SK-N-SH treated with all-trans-retinoic acid at 6 μM for 48 hours (cell line): ENCODE results near the gene ZNF322.
"Not testable (repeated sequence)": the region's sequence is repeated elsewhere in the genome, so short reads cannot be mapped to it uniquely, and the experiment has no call there.

Source experiments
- GLIS3 ChIP-seq: fragments of 250-450 bp; sonication (Bioruptor Pico); IDR thresholded peaks from 2 replicates; pipeline ENCODE4 v1.5.0; 2020; ENCODE audit warnings: mild to moderate bottlenecking, moderate library complexity
- RARB ChIP-seq: fragments of 250-450 bp; sonication (Bioruptor Pico); IDR thresholded peaks from 2 replicates; pipeline ENCODE4 v1.8.0; 2021; ENCODE audit warnings: mild to moderate bottlenecking, moderate library complexity
- ZNF8 ChIP-seq: fragments of 450-650 bp; formaldehyde crosslinking; IDR thresholded peaks from 2 replicates; pipeline ENCODE4 v1.5.0; 2020; ENCODE audit warnings: mild to moderate bottlenecking, moderate library complexity

DNA sequence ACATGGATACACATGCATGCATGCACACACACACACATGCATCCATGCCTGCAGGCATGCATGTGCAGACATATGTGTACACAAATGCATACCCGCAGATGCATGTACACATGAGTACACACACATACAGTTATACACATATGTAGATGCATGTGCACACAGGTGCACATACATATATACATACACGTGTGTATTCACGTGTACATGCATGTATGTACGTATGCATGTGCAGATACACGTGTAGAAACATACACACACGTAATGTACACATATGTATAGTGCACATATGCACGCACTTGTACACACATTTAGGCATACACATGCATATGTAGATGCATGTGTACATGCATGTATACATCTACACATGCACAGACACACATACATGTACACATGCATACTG is 11.0 kb upstream of the ZNF322 start:
- TF ChIP-seq RARB, GLIS3, ZNF8 (CRISPR knock-in tag): not testable (repeated sequence)
